ENCODE data around the gene AOPEP. TPM values are rescaled to one million over a fixed set of nuclear protein-coding genes. Genes with fewer than 3 reads are reported as not detected.
A peak's percentile ranks its signal among the peaks of the same experiment; 100 is the strongest.

Gene AOPEP
- total and polyA plus RNA-seq, 11 donors, result 105 to 310 (median 185) TPM

GRCh38 chr9:94993160-94993820 is 266.8 kb downstream of the AOPEP start:
- intact Hi-C loops (cut with DNase I), result loop anchor here in 2 of 10 donors (5.0 to 10.0 kb wide), 2 partner anchors 36 to 68 kb away; no protein-coding TSS in a partner anchor
- no peaks in the 10 kb centered on the region for H3K27me3 ChIP-seq
- H3K4me1 ChIP-seq, result peaks cover 0 to 29% (median 21%) of the 10 kb centered on the region in 12 donors
- no peaks in the 10 kb centered on the region for H3K9me3 ChIP-seq
- H3K27ac ChIP-seq, result peak overlapping the region in 4 of 12 donors; percentile 17 to 72 (median 28)
- no peak for TF ChIP-seq POLR2A (IDR thresholded peaks at IDR 0.05)
- no peak for TF ChIP-seq CTCF (IDR thresholded peaks at IDR 0.05)
- H3K36me3 ChIP-seq, result no peaks in the 10 kb centered on the region
- ATAC-seq (no peak), DNase-seq (no peak)
- H3K4me3 ChIP-seq, result no peak overlapping the region
- 88 to 93% (median 89%) methylated on average over 9 of the region's 9 CpGs for WGBS, 4 donors

GRCh38 chr9:94993821-94994165 is 267.3 kb downstream of the AOPEP start:
- intact Hi-C loops (cut with DNase I), result loop anchor here in 2 of 10 donors (5.0 to 10.0 kb wide), 2 partner anchors 36 to 69 kb away; no protein-coding TSS in a partner anchor
- no peaks in the 10 kb centered on the region for H3K9me3 ChIP-seq
- TF ChIP-seq CTCF (IDR thresholded peaks at IDR 0.05), result no peak
- no peak for TF ChIP-seq POLR2A (IDR thresholded peaks at IDR 0.05)
- DNase-seq (no peak), ATAC-seq (no peak)
- H3K27me3 ChIP-seq, result no peaks in the 10 kb centered on the region
- WGBS, 4 donors, result 86 to 91% (median 88%) methylated on average over 7 of the region's 7 CpGs
- H3K4me1 ChIP-seq, result peaks cover 0 to 29% (median 21%) of the 10 kb centered on the region in 12 donors
- peak overlapping the region in 3 of 12 donors; percentile 27 to 72 (median 28) for H3K27ac ChIP-seq
- no peaks in the 10 kb centered on the region for H3K36me3 ChIP-seq
- H3K4me3 ChIP-seq, result no peak overlapping the region

GRCh38 chr9:94995048-94995693 is 268.7 kb downstream of the AOPEP start:
- 66 to 71% (median 70%) methylated on average over 3 of the region's 3 CpGs for WGBS, 4 donors
- Histone ChIP-seq H3K4me3 (no peak overlapping the region), H3K4me1 (peaks cover 0 to 36% (median 23%) of the 10 kb centered on the region in 12 donors), H3K36me3 (no peaks in the 10 kb centered on the region), H3K27me3 (no peaks in the 10 kb centered on the region), H3K27ac (peak overlapping the region; percentile 53 to 88 (median 80)), H3K9me3 (no peaks in the 10 kb centered on the region)
- intact Hi-C loops (cut with DNase I), result loop anchor here in 6 of 10 donors (5.0 to 10.0 kb wide), 3 partner anchors 43 to 113 kb away; no protein-coding TSS in a partner anchor
- ATAC-seq (no peak), DNase-seq (no peak)
- TF ChIP-seq CTCF (IDR thresholded peaks at IDR 0.05) (no peak), POLR2A (IDR thresholded peaks at IDR 0.05) (no peak)

GRCh38 chr9:94996641-94997040 is 270.1 kb downstream of the AOPEP start:
- peaks cover 0 to 48% (median 32%) of the 10 kb centered on the region in 12 donors for H3K4me1 ChIP-seq
- peak in 3 of 4 donors; percentile 37 to 63 (median 41) for ATAC-seq

More at GRCh38 chr9:94996641-94997040, 270.1 kb downstream of the AOPEP start:
- H3K36me3 ChIP-seq, result no peaks in the 10 kb centered on the region
- no peak overlapping the region for H3K4me3 ChIP-seq
- H3K27me3 ChIP-seq, result no peaks in the 10 kb centered on the region
- 26 to 38% (median 32%) methylated on average over 1 of the region's 1 CpG for WGBS, 4 donors
- no peak for TF ChIP-seq CTCF (IDR thresholded peaks at IDR 0.05)
- TF ChIP-seq POLR2A (IDR thresholded peaks at IDR 0.05), result no peak
- H3K9me3 ChIP-seq, result no peaks in the 10 kb centered on the region
- DNase-seq, result no peak
- intact Hi-C loops (cut with DNase I), result loop anchor here in 6 of 10 donors (5.0 to 10.0 kb wide), 3 partner anchors 44 to 114 kb away; no protein-coding TSS in a partner anchor
- peak overlapping the region; percentile 53 to 88 (median 78) for H3K27ac ChIP-seq

Measured in heart left ventricle (tissue), 16 donors.